ENCODE results near the gene VPS13D. TPM values are rescaled to one million over a fixed set of nuclear protein-coding genes. Genes with fewer than 3 reads are reported as not detected.

VPS13D gene
- total RNA-seq, 1 donor, result 37.5 TPM

- TF ChIP-seq, protein P1, sequence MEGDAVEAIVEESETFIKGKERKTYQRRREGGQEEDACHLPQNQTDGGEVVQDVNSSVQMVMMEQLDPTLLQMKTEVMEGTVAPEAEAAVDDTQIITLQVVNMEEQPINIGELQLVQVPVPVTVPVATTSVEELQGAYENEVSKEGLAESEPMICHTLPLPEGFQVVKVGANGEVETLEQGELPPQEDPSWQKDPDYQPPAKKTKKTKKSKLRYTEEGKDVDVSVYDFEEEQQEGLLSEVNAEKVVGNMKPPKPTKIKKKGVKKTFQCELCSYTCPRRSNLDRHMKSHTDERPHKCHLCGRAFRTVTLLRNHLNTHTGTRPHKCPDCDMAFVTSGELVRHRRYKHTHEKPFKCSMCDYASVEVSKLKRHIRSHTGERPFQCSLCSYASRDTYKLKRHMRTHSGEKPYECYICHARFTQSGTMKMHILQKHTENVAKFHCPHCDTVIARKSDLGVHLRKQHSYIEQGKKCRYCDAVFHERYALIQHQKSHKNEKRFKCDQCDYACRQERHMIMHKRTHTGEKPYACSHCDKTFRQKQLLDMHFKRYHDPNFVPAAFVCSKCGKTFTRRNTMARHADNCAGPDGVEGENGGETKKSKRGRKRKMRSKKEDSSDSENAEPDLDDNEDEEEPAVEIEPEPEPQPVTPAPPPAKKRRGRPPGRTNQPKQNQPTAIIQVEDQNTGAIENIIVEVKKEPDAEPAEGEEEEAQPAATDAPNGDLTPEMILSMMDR (IDR thresholded peaks at IDR 0.05; ENCODE audit: insufficient read depth, low read length), result no peak
- H3K4me3 ChIP-seq (ENCODE audit: low read depth, low read length), result no peak overlapping the region
- DNase-seq (ENCODE audit: low read depth), result no peak
Observed at GRCh38 chr1:12413664-12414410, 184.0 kb downstream of the VPS13D start.

GRCh38 chr1:12414444-12415018 lies 184.7 kb downstream of the VPS13D start:
- no peak for DNase-seq (ENCODE audit: low read depth)
- TF ChIP-seq, protein P1 (IDR thresholded peaks at IDR 0.05; ENCODE audit: insufficient read depth, low read length), result no peak
- no peak overlapping the region for H3K4me3 ChIP-seq (ENCODE audit: low read depth, low read length)

DNA sequence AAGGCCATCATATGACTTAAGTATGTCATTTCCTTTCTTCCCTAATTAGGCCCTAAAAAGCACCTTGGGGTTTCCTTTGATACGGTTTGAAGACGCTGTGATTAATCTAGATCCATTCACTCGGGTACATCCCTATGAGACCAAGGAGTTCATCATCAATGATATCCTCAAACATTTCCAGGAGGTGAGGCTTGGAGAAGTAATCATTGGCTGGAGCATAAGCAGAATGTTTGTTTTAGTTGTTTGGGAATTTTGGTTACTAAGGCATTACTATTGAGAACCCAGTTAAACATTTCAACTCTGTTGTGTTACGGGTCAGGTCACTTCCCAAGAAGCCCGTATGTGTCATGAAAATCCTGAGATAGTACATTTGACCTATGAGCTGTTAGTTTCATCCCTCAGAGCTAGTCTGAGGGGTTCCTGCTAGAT lies 185.2 kb downstream of the VPS13D start:
- no peak for DNase-seq (ENCODE audit: low read depth)
- TF ChIP-seq, protein P1 (IDR thresholded peaks at IDR 0.05; ENCODE audit: insufficient read depth, low read length), result no peak
- no peak overlapping the region for H3K4me3 ChIP-seq (ENCODE audit: low read depth, low read length)

- H3K4me3 ChIP-seq (ENCODE audit: low read depth, low read length), result no peak overlapping the region
- TF ChIP-seq, protein P1 (IDR thresholded peaks at IDR 0.05; ENCODE audit: insufficient read depth, low read length), result no peak
- DNase-seq (ENCODE audit: low read depth), result no peak
Observed at GRCh38 chr1:12416101-12416500, 186.3 kb downstream of the VPS13D start.

GRCh38 chr1:12416744-12417143 lies 186.9 kb downstream of the VPS13D start:
- H3K4me3 ChIP-seq (ENCODE audit: low read depth, low read length), result no peak overlapping the region
- DNase-seq (ENCODE audit: low read depth), result no peak
- TF ChIP-seq, protein P1 (IDR thresholded peaks at IDR 0.05; ENCODE audit: insufficient read depth, low read length), result no peak

DNA sequence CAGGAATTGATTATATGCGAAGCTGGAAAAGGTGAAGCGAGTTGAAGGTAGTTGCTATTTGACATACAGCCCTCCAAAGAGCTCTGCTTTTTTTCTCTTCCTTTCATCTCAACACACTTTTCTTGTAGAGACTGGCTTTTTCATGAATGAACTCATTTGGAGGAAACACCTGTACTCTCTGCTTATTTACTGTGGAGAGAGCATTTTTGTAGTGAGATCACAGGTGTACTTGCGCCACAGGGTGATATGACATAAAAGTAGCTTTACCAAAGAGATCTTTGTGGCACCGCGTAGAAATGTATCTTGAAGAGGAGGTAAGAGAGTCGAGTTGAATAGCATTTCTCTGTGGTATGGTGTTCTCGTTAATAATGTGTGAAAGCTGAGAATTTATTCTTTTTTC lies 187.6 kb downstream of the VPS13D start:
- DNase-seq (ENCODE audit: low read depth), result no peak
- no peak overlapping the region for H3K4me3 ChIP-seq (ENCODE audit: low read depth, low read length)
- TF ChIP-seq, protein P1 (IDR thresholded peaks at IDR 0.05; ENCODE audit: insufficient read depth, low read length), result no peak
